Ishikawa (cell line): Measurements from ENCODE around the gene VAX1.
A peak's percentile ranks its signal among the peaks of the same experiment; 100 is the strongest.

Experiments used
- CEBPB ChIP-seq: IDR thresholded peaks from 2 replicates; pipeline ENCODE4 v1.6.1; 2012
- CREB1 ChIP-seq: IDR thresholded peaks from 2 replicates; pipeline ENCODE4 v1.6.1; 2012; ENCODE audit warnings: low read depth
- EGR1 ChIP-seq: IDR thresholded peaks from 2 replicates; pipeline ENCODE4 v1.6.1; 2012
- EP300 ChIP-seq: IDR thresholded peaks from 2 replicates; pipeline ENCODE4 v1.6.1; 2012; ENCODE audit warnings: borderline replicate concordance
- FOXM1 ChIP-seq: IDR thresholded peaks from 2 replicates; pipeline ENCODE4 v1.6.1; 2012; ENCODE audit warnings: low read depth, borderline replicate concordance
- NFIC ChIP-seq: IDR thresholded peaks from 2 replicates; pipeline ENCODE4 v1.6.1; 2012
- RAD21 ChIP-seq: IDR thresholded peaks from 2 replicates; pipeline ENCODE4 v1.6.1; 2012; ENCODE audit warnings: low read depth
- TAF1 ChIP-seq: IDR thresholded peaks from 2 replicates; pipeline ENCODE4 v1.6.1; 2012; ENCODE audit warnings: low read depth, mild to moderate bottlenecking
- TCF12 ChIP-seq: IDR thresholded peaks from 2 replicates; pipeline ENCODE4 v1.6.1; 2012; ENCODE audit warnings: low read depth
- TEAD4 ChIP-seq: IDR thresholded peaks from 2 replicates; pipeline ENCODE4 v1.6.1; 2012
- YY1 ChIP-seq: IDR thresholded peaks from 2 replicates; pipeline ENCODE4 v1.6.1; 2012; ENCODE audit warnings: low read depth
- ZBTB7A ChIP-seq: IDR thresholded peaks from 2 replicates; pipeline ENCODE4 v1.6.1; 2012; ENCODE audit warnings: low read depth
- TF ChIP-seq, protein P1 (sequence below): IDR thresholded peaks from 2 replicates; pipeline ENCODE4 v1.6.1; 2012; ENCODE audit warnings: low read depth, mild to moderate bottlenecking
- TF ChIP-seq, protein P2 (sequence below): IDR thresholded peaks from 2 replicates; pipeline ENCODE4 v1.6.1; 2012
- TF ChIP-seq, protein P3 (sequence below): IDR thresholded peaks from 2 replicates; pipeline ENCODE4 v1.6.1; 2012

Gene VAX1

DNA sequence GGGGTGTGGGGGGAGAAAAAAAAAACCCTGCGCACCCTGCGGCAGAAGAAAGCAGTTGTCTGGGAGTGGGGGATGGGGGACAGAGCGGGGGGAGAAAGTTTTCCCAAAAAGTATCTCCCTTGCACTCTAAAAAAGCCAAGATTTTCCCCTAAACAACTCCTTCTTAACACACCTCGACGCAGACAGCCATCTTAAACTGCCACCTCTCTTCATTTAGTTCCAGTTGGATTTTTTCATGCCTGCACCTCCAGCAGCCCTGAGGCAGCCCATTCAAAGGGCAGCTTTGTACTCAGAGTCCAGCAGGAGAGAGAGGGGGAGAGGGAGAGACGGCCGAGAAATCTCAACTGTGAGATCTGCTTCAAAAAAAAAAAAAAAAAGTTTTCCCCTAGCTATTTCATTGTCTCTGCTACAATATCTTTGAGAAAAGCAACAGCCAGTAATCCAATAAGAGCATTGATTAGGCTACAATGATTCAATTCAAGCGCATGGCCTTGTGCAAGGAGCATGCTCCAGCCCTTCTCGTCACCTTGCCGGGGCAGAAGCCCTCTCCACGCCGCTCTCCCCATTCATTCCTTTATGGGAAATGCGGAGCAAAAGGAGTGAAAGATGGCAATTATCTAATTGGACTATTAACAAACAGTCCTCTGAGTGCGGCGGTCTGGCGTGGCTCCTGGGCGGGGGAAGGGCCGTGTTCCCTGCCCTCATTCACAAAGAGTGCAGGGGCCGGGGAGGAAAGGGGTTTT lies 939 bp upstream of the VAX1 start:
- no peak for TF ChIP-seq YY1

DNA sequence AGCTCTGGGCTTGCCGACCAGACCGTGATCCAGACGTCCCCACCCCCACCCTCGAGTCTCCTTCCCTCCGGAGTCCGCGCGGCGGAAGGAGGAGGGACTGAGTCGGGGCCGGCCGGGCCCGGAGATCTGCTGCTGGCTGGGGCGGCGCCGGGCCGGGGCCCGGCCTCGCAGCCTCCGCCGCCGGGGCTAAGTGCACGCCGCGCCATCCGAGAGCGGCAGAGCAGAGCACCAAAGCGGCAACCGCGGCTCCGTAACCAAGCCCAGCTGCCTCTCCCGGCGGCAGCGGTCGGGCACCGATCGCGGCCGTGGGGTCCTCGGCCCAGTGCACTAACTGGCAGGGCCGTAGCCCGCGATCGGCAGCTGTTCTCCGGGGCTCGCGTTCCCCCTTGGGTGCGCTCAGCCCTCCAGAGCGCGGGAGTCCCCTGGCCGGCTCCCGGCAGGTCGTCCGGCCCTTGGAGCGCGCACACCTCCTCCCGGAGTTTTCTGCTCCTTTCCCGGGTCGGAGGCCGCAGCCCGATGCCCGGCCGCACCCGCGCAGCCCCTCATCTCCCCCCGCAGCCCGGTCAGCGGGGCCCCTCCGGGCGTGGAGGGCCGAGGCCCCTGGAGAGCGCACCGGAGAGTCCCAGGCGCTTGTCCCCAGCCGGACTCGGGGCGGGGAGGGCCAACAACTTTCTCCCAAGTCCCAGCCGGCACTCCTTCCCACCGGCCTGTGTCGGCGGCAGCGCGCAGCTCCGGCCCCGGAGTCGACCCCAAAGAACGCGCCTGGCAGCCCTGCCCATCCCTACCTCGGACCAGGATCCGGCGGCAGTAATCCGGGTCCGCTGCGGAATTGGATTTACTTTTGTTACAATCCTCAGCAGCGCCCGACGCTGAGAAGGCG lies 799 bp downstream of the VAX1 start:
- TF ChIP-seq, protein P1, sequence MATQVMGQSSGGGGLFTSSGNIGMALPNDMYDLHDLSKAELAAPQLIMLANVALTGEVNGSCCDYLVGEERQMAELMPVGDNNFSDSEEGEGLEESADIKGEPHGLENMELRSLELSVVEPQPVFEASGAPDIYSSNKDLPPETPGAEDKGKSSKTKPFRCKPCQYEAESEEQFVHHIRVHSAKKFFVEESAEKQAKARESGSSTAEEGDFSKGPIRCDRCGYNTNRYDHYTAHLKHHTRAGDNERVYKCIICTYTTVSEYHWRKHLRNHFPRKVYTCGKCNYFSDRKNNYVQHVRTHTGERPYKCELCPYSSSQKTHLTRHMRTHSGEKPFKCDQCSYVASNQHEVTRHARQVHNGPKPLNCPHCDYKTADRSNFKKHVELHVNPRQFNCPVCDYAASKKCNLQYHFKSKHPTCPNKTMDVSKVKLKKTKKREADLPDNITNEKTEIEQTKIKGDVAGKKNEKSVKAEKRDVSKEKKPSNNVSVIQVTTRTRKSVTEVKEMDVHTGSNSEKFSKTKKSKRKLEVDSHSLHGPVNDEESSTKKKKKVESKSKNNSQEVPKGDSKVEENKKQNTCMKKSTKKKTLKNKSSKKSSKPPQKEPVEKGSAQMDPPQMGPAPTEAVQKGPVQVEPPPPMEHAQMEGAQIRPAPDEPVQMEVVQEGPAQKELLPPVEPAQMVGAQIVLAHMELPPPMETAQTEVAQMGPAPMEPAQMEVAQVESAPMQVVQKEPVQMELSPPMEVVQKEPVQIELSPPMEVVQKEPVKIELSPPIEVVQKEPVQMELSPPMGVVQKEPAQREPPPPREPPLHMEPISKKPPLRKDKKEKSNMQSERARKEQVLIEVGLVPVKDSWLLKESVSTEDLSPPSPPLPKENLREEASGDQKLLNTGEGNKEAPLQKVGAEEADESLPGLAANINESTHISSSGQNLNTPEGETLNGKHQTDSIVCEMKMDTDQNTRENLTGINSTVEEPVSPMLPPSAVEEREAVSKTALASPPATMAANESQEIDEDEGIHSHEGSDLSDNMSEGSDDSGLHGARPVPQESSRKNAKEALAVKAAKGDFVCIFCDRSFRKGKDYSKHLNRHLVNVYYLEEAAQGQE: no peak
- no peak for TF ChIP-seq FOXM1
- no peak for TF ChIP-seq NFIC
- TF ChIP-seq TCF12: 0 out of 2 replicates have a peak, but pooled peaks have one; percentile 7
- TF ChIP-seq EGR1: no peak; the same call in 1 of the 2 replicates
- TF ChIP-seq, protein P2, sequence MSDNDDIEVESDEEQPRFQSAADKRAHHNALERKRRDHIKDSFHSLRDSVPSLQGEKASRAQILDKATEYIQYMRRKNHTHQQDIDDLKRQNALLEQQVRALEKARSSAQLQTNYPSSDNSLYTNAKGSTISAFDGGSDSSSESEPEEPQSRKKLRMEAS: peak; percentile 64
- 0 out of 2 replicates have a peak, but pooled peaks have one; percentile 7 for TF ChIP-seq TEAD4
- TF ChIP-seq YY1: no peak
- peak; percentile 81 for TF ChIP-seq ZBTB7A
- no peak for TF ChIP-seq EP300
- TF ChIP-seq TAF1: peak; percentile 5; the same call in 1 of the 2 replicates
- TF ChIP-seq CREB1: no peak
- TF ChIP-seq RAD21: no peak; the same call in 1 of the 2 replicates
- no peak for TF ChIP-seq CEBPB
- TF ChIP-seq, protein P3, sequence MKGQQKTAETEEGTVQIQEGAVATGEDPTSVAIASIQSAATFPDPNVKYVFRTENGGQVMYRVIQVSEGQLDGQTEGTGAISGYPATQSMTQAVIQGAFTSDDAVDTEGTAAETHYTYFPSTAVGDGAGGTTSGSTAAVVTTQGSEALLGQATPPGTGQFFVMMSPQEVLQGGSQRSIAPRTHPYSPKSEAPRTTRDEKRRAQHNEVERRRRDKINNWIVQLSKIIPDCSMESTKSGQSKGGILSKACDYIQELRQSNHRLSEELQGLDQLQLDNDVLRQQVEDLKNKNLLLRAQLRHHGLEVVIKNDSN: no peak

DNA sequence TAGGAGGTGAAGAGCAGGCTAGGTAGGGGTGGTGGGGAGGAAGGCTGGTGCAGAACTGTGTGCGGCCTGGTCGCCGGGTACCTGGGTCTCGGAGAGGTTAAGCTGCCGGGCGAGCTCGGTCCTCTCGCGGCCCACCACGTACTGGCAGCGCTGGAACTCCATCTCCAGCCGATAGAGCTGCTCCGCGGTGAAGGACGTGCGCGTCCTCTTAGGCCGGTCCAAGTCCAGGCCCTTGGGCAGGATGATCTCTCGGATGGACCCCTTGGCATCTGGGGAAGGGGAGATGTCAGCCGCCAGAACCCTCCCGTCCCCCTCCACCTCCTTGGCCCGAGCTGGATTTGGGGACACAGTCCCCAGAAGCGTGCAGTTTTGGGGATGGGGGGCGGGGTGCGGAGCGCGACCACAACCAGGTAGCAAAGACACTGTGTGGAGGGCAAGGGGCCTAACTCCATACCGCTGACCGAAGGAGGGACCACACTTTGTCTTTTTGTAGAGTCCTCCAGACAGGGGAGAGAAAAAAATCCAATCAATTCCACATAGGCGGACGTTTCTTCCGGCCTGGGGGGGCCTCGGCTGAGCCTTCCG lies 1.6 kb downstream of the VAX1 start:
- TF ChIP-seq EGR1: no peak
- no peak for TF ChIP-seq RAD21
- TF ChIP-seq, protein P1: no peak
- TF ChIP-seq, protein P3: no peak
- no peak for TF ChIP-seq TEAD4
- no peak for TF ChIP-seq TAF1
- TF ChIP-seq EP300: no peak
- no peak for TF ChIP-seq CREB1
- no peak for TF ChIP-seq FOXM1
- no peak for TF ChIP-seq CEBPB
- no peak for TF ChIP-seq NFIC
- no peak for TF ChIP-seq TCF12
- no peak for TF ChIP-seq YY1
- TF ChIP-seq ZBTB7A: no peak
- TF ChIP-seq, protein P2: no peak

DNA sequence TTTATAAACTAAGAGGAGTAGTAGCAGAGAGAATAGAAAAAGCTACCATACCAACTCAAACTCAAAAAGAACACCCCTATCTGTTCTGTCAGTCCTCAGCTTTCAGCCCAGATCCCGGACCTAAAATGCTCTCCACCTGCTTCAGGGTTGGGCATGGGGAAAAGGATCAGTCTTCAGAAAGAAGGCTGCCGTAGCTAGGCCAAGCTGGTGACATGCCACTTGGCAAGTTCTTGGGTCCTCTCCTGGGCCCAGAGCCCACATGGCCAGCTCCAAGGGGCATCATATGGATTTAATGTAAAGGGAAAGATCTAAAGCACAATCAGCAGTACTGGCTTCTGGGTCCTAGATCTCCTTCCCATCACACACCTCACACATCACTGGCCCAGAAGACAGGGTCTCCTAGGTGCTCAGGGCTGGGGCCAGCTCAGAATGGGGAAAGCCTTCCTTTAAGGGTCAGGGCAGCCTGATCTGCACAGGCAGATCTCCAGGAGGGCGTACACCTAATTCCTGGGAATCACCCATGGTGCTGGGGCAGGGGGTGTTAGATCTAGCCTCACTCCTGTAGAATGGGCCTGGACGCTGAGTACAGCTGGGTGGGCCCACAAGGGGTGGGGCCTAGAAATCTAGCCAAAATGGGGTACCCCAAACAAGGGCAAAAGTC lies 2.5 kb downstream of the VAX1 start:
- no peak for TF ChIP-seq RAD21
- TF ChIP-seq TAF1: no peak
- TF ChIP-seq CEBPB: no peak
- no peak for TF ChIP-seq EGR1
- TF ChIP-seq YY1: no peak
- no peak for TF ChIP-seq EP300
- TF ChIP-seq, protein P1: no peak
- no peak for TF ChIP-seq NFIC
- TF ChIP-seq TCF12: no peak
- TF ChIP-seq, protein P2: no peak
- TF ChIP-seq, protein P3: no peak
- no peak for TF ChIP-seq FOXM1
- no peak for TF ChIP-seq CREB1
- TF ChIP-seq ZBTB7A: no peak
